Stimulated activated naive CD8-positive, alpha-beta T cell treated with anti-CD3 and anti-CD28 coated beads, Interleukin-15, Interleukin-2, amounts not matched to agents 100 U/mL and 50 U/mL, for 24 hours (primary cell): ENCODE measurements around the gene CA11.
"Not testable (repeated sequence)": the region's sequence is repeated elsewhere in the genome, so short reads cannot be mapped to it uniquely, and the experiment has no call there.

ENCODE experiments used
- ATAC-seq: fragments of 150-1000 bp; cut with Tn5 transposase; one replicate; pipeline ENCODE4 v1.10.0; 2021
- DNase-seq: peaks from one replicate; pipeline ENCODE4 v3.0.0; 2021

CA11 gene

GRCh38 chr19:48646001-48646721 is at the start of gene CA11:
Gene CA11 (minus strand): TSS chr19:48646187. CDS start chr19:48645632, 555 bp downstream.
- ATAC-seq = peak; percentile 88
- DNase-seq = peak; percentile 93

- not testable (repeated sequence) for DNase-seq, ATAC-seq
Measured at GRCh38 chr19:48693629-48694028, 47.6 kb upstream of the CA11 start.

GRCh38 chr19:48689449-48689848 is 43.5 kb upstream of the CA11 start:
- DNase-seq (no peak), ATAC-seq (no peak)

- no peak for ATAC-seq
Measured at GRCh38 chr19:48687776-48688175, 41.8 kb upstream of the CA11 start.

DNA sequence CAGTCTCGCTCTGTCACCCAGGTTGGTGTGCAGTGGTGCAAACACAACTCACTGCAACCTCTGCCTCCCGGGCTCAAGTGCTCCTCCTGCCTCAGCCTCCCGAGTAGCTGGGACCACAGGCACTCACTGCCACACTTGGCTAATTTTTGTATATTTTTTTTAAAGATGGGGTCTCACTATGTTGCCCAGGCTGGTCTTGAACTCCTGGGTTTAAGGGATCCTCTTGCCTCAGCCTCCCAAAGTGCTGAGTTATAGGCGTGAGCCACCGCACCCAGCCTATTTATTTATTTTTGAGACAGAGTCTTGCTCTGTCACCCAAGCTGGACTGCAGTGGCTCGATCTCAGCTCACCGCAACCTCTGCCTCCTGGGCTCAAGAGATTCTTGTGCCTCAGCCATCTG is 40.6 kb upstream of the CA11 start:
- not testable (repeated sequence) for DNase-seq

More at GRCh38 chr19:48687776-48688175, 41.8 kb upstream of the CA11 start:
- DNase-seq = no peak

DNA sequence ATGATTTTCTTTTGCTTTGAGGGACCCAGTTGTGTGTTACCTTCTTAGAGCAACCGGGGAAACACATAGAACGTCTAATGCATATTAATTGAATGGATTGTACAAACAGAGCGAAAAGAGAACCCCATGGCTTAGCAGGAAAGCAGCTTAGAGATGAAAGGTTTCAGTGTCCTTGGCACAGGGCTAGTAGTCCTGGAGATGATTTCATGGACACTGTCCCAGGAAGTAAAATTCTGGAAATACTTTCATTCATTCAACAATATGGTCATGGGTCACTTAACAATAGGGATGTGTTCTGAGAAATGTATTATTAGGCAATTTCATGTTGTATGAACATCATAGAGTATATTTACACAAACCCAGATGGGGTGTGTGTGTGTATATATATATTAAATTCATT is 40.1 kb upstream of the CA11 start:
- DNase-seq (no peak), ATAC-seq (no peak)

More for the DNA sequence above, 40.6 kb upstream of the CA11 start:
- ATAC-seq = not testable (repeated sequence)

GRCh38 chr19:48685583-48685982 is 39.6 kb upstream of the CA11 start:
- no peak for ATAC-seq
- no peak for DNase-seq

DNA sequence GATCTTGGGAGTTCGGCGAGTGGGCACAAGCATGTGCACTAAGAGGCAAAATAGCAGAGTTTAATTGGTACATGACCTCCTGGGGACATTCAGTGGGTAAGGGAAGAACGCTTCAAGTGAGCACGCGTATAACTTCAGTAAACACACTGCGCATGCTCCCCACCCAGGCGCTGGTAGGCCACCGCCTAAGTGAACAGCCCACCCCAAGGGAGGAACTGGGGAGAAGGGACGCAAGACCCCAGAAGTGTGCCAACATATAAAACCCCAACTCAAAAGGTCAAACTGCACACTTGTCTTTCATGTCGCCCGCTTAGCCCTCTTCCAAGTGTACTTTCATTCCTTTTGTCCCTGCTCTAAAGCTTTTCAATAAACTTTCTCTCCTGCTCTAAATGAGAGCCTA is 37.4 kb upstream of the CA11 start:
- ATAC-seq = no peak

DNA sequence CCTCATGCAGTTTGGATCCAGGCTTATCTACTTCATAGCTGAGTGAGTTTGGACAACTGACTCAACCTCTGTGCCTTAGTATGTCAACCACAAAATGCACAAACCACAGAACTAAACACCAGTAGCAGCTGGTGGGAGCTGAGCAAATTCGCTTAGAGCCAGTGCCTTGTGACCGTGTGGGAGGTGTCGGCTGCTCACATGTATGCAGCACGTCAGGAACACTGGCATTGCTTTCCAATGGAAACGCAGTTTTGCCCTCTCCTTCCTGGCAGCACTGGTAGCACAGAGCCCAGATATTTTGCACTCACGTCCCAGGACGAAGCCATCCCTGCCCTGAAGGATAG is 35.1 kb upstream of the CA11 start:
- DNase-seq = no peak
- ATAC-seq = peak; percentile 63

More for the DNA sequence above, 37.4 kb upstream of the CA11 start:
- DNase-seq = no peak

DNA sequence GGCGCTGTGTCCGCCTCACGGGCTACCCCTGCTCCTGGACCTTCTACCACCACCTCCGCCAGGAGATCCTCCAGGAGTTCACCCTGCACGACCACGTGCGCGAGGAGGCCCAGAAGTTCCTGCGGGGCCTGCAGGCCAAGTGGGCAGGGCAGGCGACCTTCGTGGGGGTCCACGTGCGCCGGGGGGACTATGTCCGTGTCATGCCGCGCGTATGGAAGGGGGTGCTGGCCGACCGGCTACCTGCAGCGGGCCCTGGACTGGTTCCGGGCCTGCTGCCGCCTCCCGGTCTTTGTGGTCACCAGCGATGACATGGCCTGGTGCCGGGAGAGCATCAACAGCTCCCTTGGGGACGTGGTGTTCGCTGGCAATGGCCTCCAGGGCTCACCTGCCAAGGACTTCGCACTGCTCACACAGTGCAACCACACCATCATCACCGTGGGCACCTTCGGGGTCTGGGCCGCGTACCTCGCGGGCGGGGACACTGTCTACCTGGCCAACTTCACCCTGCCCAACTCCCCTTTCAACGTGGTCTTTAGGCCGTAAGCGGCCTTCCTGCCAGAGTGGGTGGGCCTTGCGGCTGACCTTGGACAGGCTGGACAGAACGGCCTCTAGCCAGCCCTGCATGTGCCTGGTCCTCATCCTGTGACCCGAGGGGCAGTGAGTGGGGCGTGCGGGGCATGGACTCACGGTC is 34.6 kb upstream of the CA11 start:
- DNase-seq = no peak
- ATAC-seq = peak; percentile 42

DNA sequence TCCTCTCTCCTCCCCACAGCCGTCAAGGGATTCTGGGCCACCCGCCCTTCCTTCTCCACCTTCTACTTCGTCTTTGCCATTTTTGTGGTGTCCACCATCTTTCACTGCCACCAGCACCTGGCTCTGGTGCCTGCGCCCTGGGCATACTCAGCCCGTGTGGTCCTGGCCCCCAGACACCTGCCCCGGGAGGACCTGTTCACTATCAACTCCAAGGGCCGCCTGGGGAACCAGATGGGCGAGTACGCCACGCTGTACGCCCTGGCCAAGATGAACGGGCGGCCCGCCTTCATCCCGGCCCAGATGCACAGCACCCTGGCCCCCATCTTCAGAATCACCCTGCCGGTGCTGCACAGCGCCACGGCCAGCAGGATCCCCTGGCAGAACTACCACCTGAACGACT is 34.0 kb upstream of the CA11 start:
- DNase-seq = not testable (repeated sequence)

DNA sequence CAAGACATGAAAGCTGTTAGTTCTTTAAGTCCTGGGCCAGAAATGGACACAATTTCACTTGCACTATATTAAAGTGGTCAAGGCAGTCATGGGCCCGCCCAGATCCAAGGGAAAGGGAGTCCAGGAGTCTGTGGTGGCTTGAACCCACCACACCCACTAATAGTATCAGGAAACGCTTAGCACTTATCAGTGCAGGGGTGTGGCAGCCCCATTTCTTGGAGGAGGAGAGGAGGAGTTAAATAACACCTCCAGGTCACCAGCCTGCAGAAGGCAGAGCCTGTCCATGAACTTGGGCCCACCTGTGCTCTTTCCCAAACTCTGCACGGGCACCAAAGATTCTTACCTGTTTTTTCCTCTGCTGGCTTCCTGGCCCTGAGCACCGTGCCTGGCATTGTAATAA is 32.2 kb upstream of the CA11 start:
- DNase-seq (no peak), ATAC-seq (no peak)

More for the DNA sequence above, 34.0 kb upstream of the CA11 start:
- not testable (repeated sequence) for ATAC-seq

- no peak for DNase-seq
- ATAC-seq = no peak
Measured at GRCh38 chr19:48676887-48677286, 30.9 kb upstream of the CA11 start.

DNA sequence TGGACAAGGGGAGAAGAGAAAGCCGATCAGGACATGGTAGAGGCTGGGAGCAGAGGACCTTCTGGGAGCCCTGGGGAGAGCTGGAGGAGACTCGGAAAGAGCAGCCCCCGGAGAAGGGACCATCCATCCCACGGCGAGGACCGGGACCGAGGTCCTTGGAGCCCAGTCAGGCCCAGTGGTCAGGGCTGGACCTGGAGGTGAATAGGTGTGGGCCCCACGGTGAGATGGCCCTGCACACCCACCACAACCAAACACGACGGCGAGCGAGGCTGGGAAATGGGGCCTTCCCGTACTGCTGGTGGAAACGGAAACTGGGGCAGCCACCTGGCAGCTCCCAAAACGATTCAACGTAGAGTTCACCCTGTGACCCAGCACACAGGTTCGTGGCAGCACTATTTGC is 30.5 kb upstream of the CA11 start:
- no peak for ATAC-seq
- DNase-seq = no peak

GRCh38 chr19:48674921-48675824 is 29.2 kb upstream of the CA11 start:
- DNase-seq (peak; percentile 82), ATAC-seq (peak; percentile 82)

GRCh38 chr19:48674216-48674809 is 28.3 kb upstream of the CA11 start:
- DNase-seq = no peak
- ATAC-seq = no peak

DNA sequence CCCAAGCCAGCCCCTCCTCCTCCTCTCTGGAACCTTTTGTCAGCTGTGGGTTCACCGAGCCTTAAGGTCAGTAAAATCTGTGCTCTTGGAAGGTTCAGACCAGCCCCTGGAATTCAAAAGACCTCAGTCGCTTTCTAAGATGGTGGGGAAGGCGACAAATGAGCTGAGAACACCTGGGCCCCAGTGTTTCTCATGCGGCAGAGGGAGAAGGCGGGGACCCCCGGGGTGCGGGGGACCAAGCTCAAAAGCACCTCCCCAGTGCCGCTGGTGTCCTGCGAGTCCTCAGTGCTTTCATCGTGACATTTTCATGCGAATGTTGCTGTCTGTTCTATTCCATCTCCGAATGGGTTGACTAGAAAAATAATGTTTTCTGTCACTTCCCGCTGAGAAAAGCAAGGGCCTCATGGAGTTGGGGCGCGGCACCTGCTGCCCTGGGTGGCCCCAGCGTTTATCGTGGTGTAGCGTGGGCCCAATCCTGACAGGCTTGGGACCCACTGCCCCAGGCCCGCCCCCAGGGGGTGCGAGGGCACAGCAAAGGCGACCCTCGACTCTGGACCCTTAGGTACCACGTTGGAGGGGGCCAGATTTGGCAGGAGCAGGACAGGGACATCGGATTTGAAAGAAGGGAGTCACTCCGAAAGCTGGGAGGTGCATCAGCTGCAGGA is 27.6 kb upstream of the CA11 start:
- DNase-seq = no peak
- no peak for ATAC-seq

DNA sequence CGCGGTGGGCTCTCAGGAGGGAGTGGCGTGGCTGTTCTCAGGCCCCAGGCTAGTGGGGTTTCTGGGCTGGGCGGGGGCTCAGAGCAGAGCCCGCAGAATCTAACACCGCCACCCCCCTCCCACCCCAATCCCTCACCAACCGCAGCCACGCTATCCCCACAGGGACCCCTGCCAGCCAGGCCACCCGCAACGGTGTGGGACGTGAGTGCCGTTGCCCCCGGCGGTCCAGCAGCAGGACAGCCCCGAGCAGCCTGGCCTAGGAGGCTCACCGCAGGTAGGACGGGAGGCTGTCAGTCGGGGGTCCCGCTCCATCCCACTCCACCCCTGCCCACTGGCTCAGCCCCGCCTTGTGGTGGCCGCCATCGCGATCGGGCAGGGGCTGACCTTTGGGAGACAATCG is 27.0 kb upstream of the CA11 start, which contains the start of gene NTN5:
Gene NTN5, minus strand, starts transcription at position 24 of the 400 bp plus-strand sequence. CDS start 2,031 bp downstream, outside the sequence.
- no peak for ATAC-seq

GRCh38 chr19:48671446-48671995 is 25.5 kb upstream of the CA11 start:
- DNase-seq (no peak), ATAC-seq (no peak)

More for the DNA sequence above, 27.0 kb upstream of the CA11 start, which contains the start of gene NTN5:
- DNase-seq = no peak

DNA sequence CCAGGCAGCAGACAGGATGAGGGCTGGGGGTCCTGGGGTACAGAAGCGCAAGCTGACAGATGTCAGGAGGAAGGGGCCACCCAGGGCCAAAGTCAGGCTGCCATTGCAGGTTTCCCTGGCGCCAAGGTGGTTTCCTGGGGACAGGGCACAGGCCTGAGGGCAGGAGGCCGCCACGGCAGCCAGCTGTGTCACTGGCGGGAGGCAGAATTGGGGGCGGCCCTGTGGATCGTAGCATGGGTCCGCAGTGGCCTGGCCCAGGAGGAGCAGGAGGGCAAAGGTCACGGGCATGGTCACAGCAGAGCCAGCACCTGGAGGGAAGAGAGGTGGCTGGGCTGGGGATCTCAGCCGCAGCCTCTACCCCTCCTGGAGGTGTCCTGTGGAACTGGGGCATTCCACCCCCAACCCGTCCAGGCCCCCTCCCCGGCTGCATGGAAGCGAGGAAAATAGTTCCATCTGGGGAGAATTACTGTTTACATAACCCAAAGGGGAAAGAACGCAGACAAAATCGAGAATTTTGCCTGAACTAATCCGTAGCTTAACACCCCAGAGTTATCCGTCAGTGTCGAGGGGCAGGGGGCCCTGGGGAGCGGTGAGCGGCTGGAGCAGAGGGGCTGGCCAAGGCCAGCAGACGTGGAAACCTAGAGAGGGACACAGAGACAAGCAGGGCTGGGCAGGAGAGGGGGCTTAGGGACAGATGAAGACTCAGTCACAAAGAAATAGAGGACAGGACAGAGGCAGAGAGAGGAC is 24.9 kb upstream of the CA11 start:
- ATAC-seq = no peak
- DNase-seq = no peak
